Astrocyte (in vitro differentiated cells and primary cell): ENCODE measurements around the gene FAM227A.

Experiments
- CTCF ChIP-seq: IDR thresholded peaks from 2 replicates; pipeline ENCODE4 v1.5.1; 2011; ENCODE audit warnings: low read depth, mild to moderate bottlenecking, inconsistent platforms, low read length, moderate library complexity; ENCODE audit not compliant: insufficient read depth
- EZH2 ChIP-seq: IDR thresholded peaks from 2 replicates; pipeline ENCODE4 v1.6.1; 2012; ENCODE audit warnings: mild to moderate bottlenecking, low read length, inconsistent platforms; ENCODE audit not compliant: insufficient read depth

- TF ChIP-seq CTCF (no peak), EZH2 (no peak)
These were observed 28.7 kb upstream of the FAM227A start for GRCh38 chr22:38684895-38685294.
